GM18873 (cell line): ENCODE data around the gene DOP1A.

ENCODE experiments used
- ATAC-seq: cut with Tn5 transposase; IDR thresholded peaks from one replicate; pipeline ENCODE4 v1.9.1; 2021; ENCODE audit warnings: mild to moderate bottlenecking, moderate library complexity, moderate number of reproducible peaks; ENCODE audit not compliant: unreplicated experiment, low FRiP score

The DOP1A gene

DNA sequence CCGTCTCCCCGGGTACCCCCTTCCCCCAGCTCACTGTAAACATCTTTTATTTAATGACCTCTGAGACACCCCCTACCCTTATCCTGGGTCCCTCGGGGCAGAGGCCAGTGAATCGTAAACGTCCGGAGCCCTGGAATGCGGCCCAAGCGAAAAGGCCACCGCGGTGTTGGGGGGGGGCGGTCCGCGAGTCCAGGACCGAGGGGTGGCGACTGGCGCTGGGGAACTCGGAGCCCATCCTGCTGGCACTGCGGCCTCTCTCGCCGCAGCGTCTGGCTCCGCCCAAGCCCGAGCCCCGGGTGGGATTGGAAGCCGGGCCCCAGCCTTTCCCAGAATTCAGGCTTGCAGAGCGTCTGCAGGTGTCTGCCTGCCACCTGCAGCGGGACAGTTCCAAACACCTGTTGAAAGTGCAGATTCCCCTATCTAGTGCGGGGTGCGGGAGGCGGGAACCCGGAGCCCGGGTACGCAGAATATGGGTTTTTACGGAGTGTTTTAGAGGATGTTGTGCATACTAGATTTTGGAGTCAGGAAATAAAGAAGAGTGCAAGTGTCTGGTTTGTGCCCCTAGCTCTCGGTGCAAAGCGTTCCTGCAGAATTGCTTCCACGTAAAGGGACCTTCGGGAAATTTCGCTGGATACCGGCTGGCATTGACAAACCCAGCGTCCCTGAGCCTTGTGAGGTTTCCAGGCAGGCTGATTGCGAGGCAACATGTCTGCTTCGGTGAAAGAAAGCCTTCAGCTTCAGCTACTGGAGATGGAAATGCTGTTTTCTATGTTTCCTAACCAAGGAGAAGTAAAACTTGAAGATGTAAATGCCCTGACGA is 126.5 kb downstream of the DOP1A start:
- ATAC-seq: peak; percentile 9

GRCh38 chr6:83198486-83199172 is 131.2 kb downstream of the DOP1A start:
- ATAC-seq: no peak

- ATAC-seq: peak; percentile 47
These were observed 131.8 kb downstream of the DOP1A start for GRCh38 chr6:83199173-83199862.

- ATAC-seq: no peak
These were observed 132.4 kb downstream of the DOP1A start for GRCh38 chr6:83199863-83200225.

DNA sequence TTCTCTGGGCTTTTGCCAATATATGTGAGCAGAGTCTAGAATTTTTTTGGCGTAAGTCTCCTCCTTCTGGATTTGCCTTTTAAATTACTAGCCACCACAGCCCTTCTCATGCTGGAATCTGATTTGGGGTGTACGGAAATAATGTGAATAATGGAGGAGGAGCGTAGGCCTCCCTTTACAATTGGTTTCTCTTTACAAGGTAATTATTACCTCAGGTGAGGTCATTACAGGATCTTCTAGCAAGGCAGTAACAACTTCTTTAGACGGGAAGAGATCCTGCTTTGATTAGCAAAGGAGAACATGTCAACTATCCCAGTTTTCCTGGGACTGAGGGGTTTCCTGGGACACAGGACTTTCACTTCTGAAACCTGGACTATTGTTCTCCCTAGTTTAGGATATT is 134.6 kb downstream of the DOP1A start:
- no peak for ATAC-seq

DNA sequence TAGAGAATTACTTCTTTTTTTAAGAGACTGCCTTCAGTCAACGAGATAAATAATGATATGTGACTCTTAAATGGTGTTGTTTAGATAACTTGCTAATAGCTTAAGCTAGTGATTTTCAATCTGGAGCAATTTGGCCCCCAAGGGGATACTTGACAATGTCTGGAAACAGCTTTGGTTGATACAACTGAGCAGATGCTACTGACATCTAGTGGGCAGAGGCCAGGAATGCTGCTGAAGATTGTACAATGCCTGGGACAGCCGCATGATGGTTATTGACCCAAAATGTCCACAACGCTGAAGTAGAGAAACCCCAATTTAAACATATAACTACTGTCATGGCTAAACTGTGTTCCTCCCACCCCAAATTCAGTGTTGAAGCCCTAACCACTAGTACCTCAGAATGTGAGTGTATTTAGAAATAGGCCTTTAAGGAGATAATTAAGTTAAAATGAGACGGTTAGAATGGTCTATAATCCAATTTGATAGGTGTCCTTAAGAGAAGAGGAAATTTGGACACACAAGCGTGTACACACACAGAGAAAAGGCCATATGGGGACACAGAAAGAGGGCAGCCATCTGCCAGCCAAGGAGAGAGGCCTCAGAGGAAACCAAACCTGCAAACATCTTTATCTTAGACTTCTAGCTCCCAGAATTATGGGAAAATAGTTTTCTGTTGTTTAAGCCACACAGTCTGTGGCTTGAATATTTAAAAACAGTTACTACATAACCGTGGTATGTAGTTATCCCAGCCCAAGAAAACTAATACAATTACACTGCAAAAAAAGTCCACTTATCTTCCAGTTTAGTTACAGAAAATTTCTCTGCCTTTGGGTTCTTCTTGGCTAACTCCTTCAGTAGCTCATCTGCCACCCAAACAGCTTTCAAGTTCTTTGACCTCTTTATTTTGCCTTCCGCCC is 147.9 kb downstream of the DOP1A start:
- peak; percentile 100 for ATAC-seq

GRCh38 chr6:83216806-83217205 is 149.3 kb downstream of the DOP1A start:
- ATAC-seq: no peak
